Sigmoid colon (tissue), 4 donors: Measurements from ENCODE around the gene HOXD8.

Source experiments
- EP300 ChIP-seq, 4 donors: sonication (generic); formaldehyde crosslinking; IDR thresholded peaks; one replicate each; pipeline ENCODE4 v1.6.1; 2017; ENCODE audit warnings: antibody characterized with exemption in 4 of 4
- POLR2A ChIP-seq, 2 donors: fragments of 450-650 bp; IDR thresholded peaks; one replicate each; pipeline ENCODE4 v1.6.1; 2016; ENCODE audit warnings: antibody characterized with exemption in 2 of 2, mild to moderate bottlenecking in 2 of 2, moderate library complexity in 2 of 2
- POLR2AphosphoS5 ChIP-seq, 4 donors: sonication (generic); formaldehyde crosslinking; IDR thresholded peaks; one replicate each; pipeline ENCODE4 v1.6.1; 2017; ENCODE audit warnings: antibody characterized with exemption in 4 of 4
- TF ChIP-seq, protein P1 (sequence below), 4 experiments: fragments of 450-650 bp in 3 of 4; fragments of 200-600 bp in 1 of 4; IDR thresholded peaks; one replicate each; pipeline ENCODE4 v1.5.1; 2016 to 2019; ENCODE audit warnings: antibody characterized with exemption in 4 of 4, mild to moderate bottlenecking in 3 of 4, moderate library complexity in 2 of 4

DNA sequence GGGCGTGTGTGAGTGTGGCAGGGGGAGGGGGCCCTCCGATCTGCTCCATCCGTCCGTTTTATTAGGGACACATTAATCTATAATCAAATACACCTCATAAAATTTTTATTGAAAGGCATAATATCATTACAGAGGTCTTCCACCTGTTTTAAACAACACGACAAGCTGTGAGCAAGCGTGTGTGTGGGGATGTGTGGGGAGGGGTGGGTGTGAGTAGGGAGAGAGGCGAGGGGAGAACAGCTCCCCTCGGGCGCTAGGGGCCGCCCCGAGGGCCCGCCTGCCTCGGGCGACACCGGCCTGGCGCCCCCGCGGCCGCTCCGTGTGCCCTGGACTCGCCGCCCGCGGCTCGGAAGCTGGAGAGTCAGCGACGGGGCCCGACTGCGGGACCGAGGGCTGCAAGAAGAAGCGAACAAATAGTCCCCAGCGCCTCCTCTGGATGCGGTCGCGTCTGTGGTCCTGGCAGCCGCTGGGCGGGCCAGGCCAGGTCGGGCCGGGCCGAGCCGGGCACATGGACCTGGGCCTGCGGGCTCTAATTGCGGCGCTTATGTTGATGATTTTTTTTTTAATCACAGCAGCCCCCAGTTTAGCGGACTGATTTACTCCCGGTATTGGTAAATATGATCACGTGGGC lies 7.3 kb upstream of the HOXD8 start:
- TF ChIP-seq, protein P1, sequence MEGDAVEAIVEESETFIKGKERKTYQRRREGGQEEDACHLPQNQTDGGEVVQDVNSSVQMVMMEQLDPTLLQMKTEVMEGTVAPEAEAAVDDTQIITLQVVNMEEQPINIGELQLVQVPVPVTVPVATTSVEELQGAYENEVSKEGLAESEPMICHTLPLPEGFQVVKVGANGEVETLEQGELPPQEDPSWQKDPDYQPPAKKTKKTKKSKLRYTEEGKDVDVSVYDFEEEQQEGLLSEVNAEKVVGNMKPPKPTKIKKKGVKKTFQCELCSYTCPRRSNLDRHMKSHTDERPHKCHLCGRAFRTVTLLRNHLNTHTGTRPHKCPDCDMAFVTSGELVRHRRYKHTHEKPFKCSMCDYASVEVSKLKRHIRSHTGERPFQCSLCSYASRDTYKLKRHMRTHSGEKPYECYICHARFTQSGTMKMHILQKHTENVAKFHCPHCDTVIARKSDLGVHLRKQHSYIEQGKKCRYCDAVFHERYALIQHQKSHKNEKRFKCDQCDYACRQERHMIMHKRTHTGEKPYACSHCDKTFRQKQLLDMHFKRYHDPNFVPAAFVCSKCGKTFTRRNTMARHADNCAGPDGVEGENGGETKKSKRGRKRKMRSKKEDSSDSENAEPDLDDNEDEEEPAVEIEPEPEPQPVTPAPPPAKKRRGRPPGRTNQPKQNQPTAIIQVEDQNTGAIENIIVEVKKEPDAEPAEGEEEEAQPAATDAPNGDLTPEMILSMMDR (IDR thresholded peaks at IDR 0.05): no peak
- TF ChIP-seq POLR2A (IDR thresholded peaks at IDR 0.05) (no peak), EP300 (IDR thresholded peaks at IDR 0.05) (no peak), POLR2AphosphoS5 (IDR thresholded peaks at IDR 0.05) (no peak)
